ENCODE measurements around the gene SLC24A4.

SLC24A4 gene

DNA sequence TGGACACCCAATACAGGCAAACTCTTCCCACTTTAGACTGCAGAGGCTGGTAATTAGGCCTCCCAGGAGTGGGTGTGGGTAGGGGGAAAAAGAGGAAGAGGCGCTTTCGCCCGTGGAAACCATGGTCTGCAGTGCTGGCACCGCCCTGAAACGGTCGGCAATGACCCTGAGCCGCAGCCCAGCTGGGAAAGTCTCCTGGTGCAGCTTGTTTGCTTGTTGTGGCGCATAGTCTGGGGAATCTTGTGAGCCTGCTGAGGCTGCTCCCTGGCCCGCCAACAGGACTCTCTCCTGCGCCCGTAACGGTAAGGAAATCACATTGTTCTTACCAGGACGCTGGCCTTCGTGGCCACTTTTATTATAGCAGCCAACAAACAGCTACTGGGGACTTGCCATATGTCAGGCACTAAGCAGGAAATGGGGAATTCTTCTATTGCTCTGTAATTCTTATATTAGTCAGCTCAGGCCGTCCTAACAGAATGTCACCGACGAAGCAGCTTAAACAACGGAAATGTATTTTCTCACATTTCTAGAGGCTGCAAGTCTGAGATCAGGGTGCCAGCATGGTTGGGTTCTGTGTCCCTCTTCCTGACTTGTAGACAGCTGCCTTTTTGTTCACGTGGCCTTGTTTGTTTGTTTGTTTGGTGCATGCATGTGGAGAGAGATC, 138.1 kb downstream of the SLC24A4 start:
- no peak for DNase-seq

DNA sequence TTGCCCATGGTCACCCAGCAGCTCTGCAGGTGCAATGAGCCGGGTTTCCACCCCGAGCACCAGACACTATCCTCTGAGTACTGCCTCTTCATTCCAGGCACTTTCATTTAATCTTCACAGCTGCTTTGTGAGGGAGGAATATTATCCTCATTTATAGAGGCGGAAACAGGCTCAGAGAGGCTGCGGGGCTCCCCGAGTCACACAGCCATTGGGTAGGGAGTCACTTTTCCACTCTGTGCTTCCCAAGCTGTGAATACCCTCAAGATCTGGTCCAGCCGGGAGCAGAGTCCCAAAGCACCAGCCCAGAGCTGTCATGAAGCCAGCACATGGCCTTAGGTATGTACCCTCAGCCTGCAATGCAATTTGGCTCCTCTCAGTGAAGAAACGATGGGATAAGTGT, 138.9 kb downstream of the SLC24A4 start:
- no peak for DNase-seq

DNA sequence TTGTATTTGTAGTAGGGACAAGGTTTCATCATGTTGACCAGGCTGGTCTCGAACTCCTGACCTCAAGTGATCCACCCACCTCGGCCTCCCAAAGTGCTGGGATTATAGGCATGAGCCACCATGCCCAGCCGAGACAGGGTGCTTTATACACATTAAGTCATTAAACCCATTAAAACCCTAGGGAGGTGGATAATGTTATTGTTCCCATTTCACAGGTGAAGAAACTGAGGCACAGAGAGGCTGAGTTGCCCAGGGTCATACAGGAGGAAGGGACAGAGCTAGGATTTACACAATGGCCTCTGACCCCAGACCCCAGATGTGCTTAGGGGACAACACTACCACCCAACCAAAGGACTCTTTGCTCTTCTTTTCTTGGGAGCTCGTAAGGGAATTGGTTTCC, 139.6 kb downstream of the SLC24A4 start:
- DNase-seq, result no peak

GRCh38 chr14:92463141-92463540, 140.2 kb downstream of the SLC24A4 start:
- DNase-seq, result no peak

GRCh38 chr14:92464156-92464555, 141.2 kb downstream of the SLC24A4 start:
- no peak for DNase-seq

DNA sequence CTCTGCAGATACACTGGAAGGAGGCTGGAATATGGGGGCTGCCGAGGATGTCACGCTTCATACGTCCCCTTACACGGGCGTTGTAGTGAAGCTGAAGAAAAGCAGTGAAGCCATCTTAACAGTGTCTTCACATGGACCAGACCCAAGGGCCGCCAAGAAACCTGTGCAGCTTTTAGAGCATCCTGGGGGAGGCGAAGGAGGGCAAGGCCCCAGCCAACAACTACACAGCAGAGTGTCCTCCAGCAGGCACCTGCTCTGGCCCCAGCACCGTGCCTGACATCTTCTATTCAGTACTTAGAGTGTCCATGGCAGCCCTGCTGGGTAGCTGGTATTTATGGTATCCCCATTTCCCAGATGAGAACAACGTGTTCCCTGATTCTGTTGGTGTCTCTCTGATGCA, 141.8 kb downstream of the SLC24A4 start:
- DNase-seq, result no peak

- no peak for DNase-seq
Measured at GRCh38 chr14:92465353-92466055, 142.5 kb downstream of the SLC24A4 start.

GRCh38 chr14:92466059-92466458, 143.1 kb downstream of the SLC24A4 start:
- DNase-seq, result no peak

DNA sequence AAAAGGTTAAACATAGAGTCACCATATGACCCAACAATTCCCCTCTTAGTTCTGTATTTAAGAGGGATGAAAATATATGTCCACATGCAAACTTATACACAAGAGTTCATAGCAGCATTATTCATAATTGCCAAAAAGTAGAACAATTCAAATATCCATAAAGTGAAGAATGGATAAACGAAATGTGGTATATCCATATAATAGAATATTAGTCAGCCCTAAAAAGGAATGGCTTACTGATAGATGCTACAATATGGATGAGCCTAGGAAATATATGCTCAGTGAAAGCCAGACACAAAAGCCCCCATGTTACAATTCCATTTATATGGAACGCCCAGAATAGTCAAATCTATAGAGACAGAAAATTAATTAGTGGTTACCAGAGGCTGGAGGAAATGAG, 146.6 kb downstream of the SLC24A4 start:
- DNase-seq, result no peak

DNA sequence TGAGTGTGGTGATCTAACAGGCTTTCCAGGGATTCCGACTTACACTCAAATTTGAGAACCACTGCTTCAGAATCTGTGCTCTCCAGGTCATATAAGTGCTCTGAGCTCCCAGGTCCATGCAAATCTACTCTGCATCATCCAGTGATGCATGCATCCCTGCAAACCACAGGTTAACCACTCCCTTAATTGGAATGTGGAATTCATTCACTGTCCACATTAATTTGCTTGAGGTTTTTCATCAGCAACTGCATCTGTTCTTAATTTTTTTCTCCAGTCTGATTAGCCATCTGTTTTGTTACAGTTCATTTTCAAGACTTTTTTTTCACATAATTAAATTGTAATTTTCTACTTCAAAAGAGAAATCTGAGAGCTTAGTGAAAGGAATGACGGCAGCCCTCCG, 147.2 kb downstream of the SLC24A4 start:
- DNase-seq, result no peak

GRCh38 chr14:92470811-92471210, 147.8 kb downstream of the SLC24A4 start:
- DNase-seq, result no peak

GRCh38 chr14:92471919-92472318, 149.0 kb downstream of the SLC24A4 start:
- no peak for DNase-seq

DNA sequence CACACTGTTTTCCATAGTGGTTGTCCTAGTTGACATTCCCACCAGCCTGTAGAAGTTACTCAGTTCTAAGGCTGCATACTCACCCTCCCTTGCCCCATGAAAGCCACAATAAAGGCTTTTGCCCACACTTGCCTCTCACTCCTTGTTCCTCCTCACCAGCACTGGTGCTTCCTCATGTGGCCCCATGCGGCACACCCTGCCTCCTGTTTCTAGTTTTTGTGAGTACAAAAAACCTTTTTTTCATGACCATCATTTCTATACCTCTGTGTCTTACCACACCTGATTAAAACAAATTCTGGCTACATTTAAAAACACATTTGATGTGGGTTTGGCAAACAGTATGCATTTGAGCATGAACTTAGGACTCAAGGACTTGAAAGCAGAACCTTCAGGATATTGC, 149.9 kb downstream of the SLC24A4 start:
- no peak for DNase-seq

DNA sequence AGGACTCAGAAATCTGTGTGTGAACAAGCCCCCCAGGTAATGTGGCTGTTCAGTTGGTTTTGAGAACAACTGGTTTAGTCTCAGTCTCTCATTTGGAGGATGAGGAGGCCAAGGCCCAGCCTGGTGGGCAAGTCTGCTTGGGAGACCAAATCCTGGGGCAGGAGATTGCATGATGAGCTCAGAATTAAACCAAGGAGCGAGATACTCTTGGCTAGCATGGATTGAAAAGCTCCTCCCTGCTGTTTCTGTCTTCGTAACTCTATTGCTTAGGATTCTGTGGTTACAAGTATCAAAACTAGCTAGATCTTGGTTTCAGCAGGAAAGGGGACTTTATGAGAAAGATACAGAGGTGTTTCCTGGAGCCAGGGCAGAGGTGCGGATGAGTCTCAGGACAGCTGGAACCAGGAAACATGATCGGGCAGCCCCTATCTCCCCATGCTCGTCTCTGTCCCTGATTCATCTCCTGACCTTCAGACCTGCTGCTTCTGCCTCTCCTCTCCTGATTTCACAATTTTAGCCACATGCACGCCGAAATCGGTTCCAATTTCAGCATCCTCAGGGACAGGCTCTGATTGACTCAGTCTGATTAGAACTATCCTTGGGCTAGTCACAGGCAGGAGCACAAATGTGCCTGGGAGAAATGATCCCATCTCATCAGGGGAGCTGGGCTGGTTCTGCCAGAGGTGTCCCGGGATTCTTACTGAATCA, 150.4 kb downstream of the SLC24A4 start:
- DNase-seq, result no peak

GRCh38 chr14:92473969-92474535, 151.1 kb downstream of the SLC24A4 start:
- no peak for DNase-seq

- DNase-seq, result no peak
Measured at GRCh38 chr14:92475037-92475436, 152.1 kb downstream of the SLC24A4 start.

DNA sequence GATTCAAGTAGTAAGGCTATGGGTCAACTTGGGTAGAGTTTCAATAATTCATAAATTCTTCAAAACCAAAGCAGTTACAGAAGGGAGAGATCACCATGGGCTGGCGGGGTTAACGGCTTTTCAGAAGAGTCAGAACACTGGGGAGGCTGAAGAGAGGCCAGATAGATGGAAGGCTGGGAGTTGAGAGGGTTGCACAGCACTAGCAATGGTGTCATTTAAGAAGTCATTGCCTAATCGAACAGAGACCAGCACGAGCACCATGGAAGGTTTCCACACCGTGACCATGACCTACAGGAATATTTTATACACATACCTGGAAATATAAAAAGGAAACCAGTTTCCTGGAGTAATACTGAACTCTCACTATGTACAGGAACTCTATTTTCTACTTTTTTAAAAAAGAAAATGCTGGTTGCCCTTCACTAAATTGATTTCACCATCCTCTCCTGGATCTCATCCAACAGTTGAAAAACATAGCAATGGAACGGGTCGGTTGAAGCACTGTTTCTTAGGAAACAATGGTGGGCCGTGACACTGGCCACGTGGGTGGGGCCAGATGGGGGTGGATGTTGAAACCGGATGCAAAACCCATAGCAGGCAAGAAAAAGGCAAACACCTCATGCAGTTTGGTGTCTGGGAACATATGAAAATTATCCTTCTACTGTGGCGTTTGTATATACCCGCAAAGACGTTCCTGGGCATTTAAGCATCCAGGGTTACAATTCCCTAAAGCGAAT, 152.7 kb downstream of the SLC24A4 start:
- no peak for DNase-seq

GRCh38 chr14:92480856-92481255, 157.9 kb downstream of the SLC24A4 start:
- no peak for DNase-seq

DNA sequence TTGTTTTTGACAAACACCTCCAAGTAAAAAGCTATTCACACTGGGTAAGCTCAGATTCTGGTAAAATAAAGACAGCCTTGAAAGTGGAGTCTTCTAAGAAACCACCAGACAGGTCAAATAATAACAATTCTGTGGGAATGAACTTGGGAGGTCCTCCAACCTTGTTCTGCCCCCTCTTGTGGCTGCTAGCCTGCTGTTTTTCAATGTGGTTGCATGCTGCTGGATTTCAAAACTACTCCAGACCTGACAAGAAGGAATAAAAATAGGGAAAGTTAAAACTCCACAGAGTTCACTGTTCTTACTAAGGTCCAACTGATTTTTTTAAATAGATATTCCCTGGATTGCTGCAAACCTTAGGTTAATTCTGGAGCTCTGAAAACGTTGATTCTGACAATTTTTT, 158.4 kb downstream of the SLC24A4 start:
- DNase-seq, result no peak

GRCh38 chr14:92481811-92482555, 159.0 kb downstream of the SLC24A4 start:
- DNase-seq, result no peak

DNA sequence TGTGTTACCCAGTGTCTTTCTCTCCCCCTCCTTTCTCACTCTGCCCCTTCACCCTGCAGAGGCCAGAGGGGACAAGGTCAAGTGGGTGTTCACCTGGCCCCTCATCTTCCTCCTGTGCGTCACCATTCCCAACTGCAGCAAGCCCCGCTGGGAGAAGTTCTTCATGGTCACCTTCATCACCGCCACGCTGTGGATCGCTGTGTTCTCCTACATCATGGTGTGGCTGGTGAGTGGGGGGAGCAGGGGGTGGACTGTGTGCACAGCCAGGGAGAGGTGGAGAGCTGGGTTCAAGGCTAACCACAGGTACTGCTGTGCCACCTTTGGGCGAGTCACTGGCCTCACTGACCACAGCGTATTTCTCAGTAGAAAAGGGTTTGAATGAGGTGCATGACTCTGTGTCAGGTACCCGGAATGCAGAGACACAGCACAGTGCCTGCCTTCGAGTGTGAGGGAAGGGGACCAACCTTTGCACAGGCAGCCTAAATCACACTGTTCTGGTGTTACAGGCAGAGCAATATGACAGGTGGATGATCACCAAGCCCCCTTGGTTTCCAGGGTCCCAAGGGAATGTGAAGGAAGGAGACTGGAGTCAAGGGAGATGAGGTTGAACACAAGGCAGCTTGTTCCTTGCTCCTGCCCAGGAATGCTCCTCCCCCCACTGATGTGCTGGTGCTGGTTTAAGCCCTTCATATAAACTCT, 159.8 kb downstream of the SLC24A4 start:
- no peak for DNase-seq

Measured in COR-L47 (cell line).